Cardiac septum (tissue), 1 donor: ENCODE measurements around the gene L1CAM. TPM values are rescaled to one million over a fixed set of nuclear protein-coding genes. Genes with fewer than 3 reads are reported as not detected.
"Not testable (repeated sequence)": the region's sequence is repeated elsewhere in the genome, so short reads cannot be mapped to it uniquely, and the experiment has no call there.

ENCODE experiments used
- DNase-seq: peaks from one replicate; pipeline ENCODE4 v3.0.0-alpha.2; 2020; ENCODE audit warnings: low spot score
- intact Hi-C: fragments of 100-400 bp; cut with DNase I; formaldehyde crosslinking; loops from one replicate; pipeline ENCODE4 v1.14.0; 2022
- total RNA-seq: library from RNA; stranded (reverse); fragmentation: NEBNext Ultra II Directional; extraction: Animal tissue kit (Norgen Biotek cat#: 25700); gene quantifications from one replicate; pipeline ENCODE4 v1.2.1, GENCODE V29; 2021
- donor health status: DM: no; HTN: no; CAD: no.

The L1CAM gene
- total RNA-seq, 1 donor from 2014 or later = 1.5 TPM

DNA sequence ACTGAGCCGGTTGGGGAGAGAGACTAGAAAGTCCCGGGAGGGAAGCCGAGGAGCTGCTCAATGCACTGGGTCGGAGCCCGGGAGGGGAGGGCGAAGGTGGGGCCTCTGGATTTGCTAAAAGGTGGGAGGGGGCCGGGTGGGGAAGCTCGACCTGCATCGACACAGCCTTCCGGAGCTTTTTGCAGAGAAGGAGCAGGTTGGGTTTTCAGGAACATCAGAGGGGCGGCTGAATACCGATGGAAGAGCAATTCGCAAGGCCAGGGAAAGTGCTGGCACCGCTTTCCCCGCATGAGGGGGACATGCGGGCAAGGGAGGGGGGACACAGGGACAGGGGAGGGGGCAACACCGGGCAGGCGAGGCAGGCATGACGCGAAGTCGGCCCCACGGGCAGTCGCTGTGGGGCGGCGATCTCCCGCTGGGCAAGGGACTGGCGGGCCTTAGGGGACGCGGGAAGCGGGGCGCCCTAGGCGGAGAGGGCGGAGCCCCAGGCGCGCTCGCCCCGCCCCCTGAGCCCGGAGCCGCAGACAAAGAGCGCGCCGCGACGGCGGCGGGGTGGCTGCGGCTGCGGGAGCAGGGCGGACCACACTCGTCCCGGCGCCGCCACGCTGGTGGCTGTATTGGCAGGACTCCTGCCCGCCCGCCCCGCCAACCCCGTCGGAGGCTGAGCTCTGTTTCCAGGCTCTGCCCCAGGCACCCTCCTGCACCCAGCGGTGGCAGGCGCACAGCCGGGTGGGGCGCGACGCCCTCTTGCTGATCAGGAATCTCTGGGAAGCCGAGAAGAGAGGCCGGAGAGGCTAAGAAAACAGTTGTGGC lies 67.2 kb downstream of the L1CAM start:
- intact Hi-C loops = no loop called here
- DNase-seq = no peak

DNA sequence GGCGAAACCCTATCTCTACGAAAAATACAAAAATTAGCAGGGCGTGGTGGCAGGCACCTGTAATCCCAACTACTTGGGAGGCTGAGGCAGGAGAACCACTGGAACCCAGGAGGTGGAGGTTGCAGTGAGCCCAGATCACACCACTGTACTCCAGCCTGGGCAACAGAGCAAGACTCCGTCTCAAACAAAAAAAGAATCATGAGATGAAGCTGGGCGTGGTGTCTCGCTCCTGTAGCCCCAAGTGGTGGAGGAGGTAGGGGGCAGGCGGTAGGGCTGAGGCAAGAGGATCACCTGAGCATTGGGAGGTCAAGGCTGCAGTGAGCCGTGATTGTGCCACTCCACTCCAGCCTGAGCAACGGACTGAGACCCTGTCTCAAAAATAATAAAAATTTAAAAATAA lies 67.9 kb downstream of the L1CAM start:
- intact Hi-C loops, DNase-seq: not testable (repeated sequence)

DNA sequence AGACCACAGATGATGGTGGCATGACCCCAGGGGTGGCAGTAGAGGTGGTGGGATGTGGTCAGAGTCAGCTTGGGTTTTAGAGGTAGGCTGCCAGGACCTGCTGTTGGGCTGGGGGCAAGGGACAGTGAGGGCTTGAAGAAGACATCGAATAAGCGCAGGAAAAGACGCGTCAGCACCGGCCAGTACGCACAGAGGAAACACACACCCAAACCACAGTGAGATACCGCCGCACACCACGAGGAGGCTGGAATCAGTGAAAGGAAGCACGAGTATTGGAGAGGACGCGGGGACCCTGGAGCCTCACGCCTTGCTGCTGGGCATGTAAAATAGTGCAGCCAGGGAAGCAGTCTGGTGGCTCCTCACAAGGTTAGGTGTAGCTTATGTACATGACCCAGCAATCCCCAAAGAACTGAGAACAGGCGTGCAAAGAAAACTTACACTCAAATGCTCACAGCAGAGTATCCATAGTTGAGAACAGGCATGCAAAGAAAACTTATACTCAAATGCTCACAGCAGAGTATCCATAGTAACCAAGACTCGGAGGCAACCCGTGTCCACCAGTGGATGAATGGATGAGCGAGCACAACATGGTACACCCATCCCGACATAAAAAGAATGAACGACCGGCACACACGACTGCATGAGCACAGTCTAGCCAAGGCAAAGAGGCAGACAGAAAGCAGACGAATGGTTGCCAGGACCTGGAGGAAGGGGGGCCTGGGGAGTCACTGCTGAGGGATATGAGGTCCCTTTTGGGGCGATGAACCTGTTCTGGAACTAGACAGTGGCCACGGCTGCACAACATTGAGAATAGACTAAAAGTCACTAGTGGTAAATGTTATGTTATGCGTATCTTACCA lies 68.9 kb downstream of the L1CAM start:
- intact Hi-C loops = no loop called here

DNA sequence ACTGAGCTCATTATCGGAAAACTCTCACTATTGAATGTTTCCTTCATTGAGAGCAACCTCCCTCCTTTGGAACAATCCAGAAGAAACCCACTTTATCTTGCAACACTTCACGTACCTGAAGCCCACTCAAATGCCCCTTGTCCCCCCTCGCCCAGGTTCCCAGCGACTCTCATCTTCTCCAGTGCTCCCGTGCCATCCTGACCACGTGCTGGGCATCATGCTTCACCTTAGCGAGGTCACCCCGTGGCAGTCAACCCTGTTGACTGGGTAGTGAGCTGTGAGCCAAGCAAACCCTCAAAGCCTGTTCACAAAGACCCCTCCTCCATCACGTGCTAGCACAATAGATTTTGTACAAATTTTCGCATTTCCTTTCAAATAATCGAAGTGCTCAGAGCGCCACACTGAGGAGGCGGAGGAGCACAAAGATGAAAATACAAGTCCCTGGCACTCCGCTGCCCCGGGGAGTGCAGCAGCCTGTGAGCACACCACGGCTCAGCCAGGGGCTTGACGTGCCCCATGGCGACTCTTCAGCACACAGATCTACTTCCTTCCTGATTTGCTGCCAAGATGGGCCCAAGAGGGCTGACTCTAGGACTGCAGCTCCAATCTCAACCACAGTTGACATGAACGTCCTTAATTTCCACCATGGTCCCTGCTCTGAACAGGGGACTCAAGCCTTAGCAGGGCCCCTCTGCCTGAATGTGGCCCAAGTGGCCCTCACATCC lies 71.2 kb downstream of the L1CAM start:
- intact Hi-C loops = no loop called here
- DNase-seq = no peak

More for the DNA sequence above, 68.9 kb downstream of the L1CAM start:
- DNase-seq = no peak

DNA sequence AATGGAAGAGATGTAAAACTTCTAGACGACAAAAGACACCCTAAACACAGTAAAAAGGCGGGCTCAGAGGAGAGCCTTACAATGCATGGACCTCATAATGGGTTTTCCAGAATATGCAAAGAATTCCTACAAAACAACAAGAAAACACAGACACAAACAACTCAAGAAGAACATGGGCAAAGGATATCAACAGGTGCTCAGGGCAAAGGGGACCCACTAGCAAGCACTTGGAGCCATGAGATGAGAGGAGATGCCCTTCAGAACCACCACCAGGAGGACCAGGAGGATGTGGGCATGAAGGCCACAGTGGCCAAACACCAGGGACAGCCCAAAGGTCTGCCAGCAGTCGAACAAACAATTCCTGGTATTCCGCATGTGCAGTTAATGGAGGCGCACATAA lies 72.8 kb downstream of the L1CAM start:
- intact Hi-C loops = no loop called here
- DNase-seq = no peak

DNA sequence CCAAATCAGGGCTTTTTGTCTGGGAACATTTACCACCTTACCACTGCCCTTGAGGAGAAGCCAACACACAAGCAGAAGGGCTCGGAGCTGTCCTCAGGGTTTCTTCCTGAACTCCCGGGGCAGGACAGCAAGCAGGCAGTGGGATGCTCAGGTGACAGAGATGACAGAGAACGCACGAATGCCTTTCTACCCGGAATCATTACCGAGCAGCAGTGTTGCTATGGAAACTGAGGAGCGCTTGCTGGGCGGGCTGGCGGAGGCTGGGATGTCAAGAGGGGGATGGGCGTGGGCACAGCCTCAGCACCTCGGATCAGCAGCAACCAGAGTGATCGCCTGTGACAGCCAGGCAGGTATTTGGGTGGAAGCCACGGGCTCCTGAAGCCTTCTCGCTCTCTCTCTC lies 73.8 kb downstream of the L1CAM start:
- no peak for DNase-seq
- intact Hi-C loops = no loop called here

Other genes starting within 250 kb of the L1CAM start
- not detected for gene DUSP9, start 239.0 kb downstream of the L1CAM start, total RNA-seq
- gene PNCK, start 212.4 kb downstream of the L1CAM start, total RNA-seq = 7.6 TPM
- 144 TPM for gene SLC6A8, start 198.2 kb downstream of the L1CAM start, total RNA-seq
- gene BCAP31, start 161.8 kb downstream of the L1CAM start, total RNA-seq = 98.0 TPM
- gene ABCD1, start 161.3 kb downstream of the L1CAM start, total RNA-seq = 15.1 TPM
- 7.6 TPM for gene PLXNB3, start 121.9 kb downstream of the L1CAM start, total RNA-seq
- gene SRPK3, start 105.1 kb downstream of the L1CAM start, total RNA-seq = 54.7 TPM
- 68.5 TPM for gene IDH3G, start 91.8 kb downstream of the L1CAM start, total RNA-seq
- gene SSR4, start 91.5 kb downstream of the L1CAM start, total RNA-seq = 140 TPM
- gene PDZD4, start 55.6 kb downstream of the L1CAM start, total RNA-seq = 4.1 TPM
- 3.3 TPM for gene AVPR2, start 18.5 kb upstream of the L1CAM start, total RNA-seq
- gene ARHGAP4, start 40.1 kb upstream of the L1CAM start, total RNA-seq = 22.9 TPM
- 87.2 TPM for gene NAA10, start 48.9 kb upstream of the L1CAM start, total RNA-seq
- 8.6 TPM for gene RENBP, start 58.5 kb upstream of the L1CAM start, total RNA-seq
- gene HCFC1, start 85.6 kb upstream of the L1CAM start, total RNA-seq = 39.5 TPM
- gene TMEM187, start 86.6 kb upstream of the L1CAM start, total RNA-seq = 10.6 TPM
- 30.6 TPM for gene IRAK1, start 133.7 kb upstream of the L1CAM start, total RNA-seq
- gene MECP2, start 211.5 kb upstream of the L1CAM start, total RNA-seq = 37.6 TPM